ENCODE measurements around the gene RNF175.

- no peak for TF ChIP-seq CTCF (conservative IDR thresholded peaks at IDR 0.05)
- no peak for TF ChIP-seq EZH2 (IDR thresholded peaks at IDR 0.05; ENCODE audit: low read depth)
Observed at GRCh38 chr4:153729895-153730294, 29.9 kb downstream of the RNF175 start.
